Neural progenitor cell (in vitro differentiated cells): Measurements from ENCODE around the gene PTCHD1.

Experiments
- EZH2phosphoT487 ChIP-seq: fragments of 200-600 bp; sonication (generic); IDR thresholded peaks from 2 replicates; pipeline ENCODE4 v1.6.1; 2017; ENCODE audit warnings: antibody characterized with exemption
- TF ChIP-seq, protein P1 (sequence below): fragments of 200-600 bp; sonication (generic); IDR thresholded peaks from 2 replicates; pipeline ENCODE4 v1.5.1; 2017; ENCODE audit warnings: antibody characterized with exemption, mild to moderate bottlenecking

DNA sequence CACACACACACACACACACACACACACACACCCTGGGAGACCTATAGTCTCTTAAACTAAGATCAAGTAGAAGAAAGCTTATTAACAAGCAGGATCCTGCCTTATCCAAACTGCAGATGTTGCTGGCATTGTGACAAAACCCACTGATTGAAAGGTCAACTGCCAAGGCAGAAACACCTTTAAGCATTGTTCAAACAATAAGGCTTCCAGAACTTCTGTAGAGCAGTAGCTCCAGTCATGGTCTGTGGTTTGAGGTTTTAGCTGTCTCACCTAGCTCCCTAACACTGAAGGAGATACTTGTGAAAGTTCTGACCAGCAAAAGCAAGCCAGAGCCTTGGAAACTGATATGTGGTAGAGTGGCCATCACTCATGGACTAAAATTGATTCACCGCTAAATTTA is 59.8 kb downstream of the PTCHD1 start:
- TF ChIP-seq, protein P1, sequence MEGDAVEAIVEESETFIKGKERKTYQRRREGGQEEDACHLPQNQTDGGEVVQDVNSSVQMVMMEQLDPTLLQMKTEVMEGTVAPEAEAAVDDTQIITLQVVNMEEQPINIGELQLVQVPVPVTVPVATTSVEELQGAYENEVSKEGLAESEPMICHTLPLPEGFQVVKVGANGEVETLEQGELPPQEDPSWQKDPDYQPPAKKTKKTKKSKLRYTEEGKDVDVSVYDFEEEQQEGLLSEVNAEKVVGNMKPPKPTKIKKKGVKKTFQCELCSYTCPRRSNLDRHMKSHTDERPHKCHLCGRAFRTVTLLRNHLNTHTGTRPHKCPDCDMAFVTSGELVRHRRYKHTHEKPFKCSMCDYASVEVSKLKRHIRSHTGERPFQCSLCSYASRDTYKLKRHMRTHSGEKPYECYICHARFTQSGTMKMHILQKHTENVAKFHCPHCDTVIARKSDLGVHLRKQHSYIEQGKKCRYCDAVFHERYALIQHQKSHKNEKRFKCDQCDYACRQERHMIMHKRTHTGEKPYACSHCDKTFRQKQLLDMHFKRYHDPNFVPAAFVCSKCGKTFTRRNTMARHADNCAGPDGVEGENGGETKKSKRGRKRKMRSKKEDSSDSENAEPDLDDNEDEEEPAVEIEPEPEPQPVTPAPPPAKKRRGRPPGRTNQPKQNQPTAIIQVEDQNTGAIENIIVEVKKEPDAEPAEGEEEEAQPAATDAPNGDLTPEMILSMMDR = no peak
- TF ChIP-seq EZH2phosphoT487 = no peak
